ENCODE results near the gene BORCS5. TPM values are rescaled to one million over a fixed set of nuclear protein-coding genes. Genes with fewer than 3 reads are reported as not detected.
A peak's percentile ranks its signal among the peaks of the same experiment; 100 is the strongest.

BORCS5 gene
- total RNA-seq, 4 donors from 2014 or later, result 0.51 to 87.1 (median 17.9) TPM

DNA sequence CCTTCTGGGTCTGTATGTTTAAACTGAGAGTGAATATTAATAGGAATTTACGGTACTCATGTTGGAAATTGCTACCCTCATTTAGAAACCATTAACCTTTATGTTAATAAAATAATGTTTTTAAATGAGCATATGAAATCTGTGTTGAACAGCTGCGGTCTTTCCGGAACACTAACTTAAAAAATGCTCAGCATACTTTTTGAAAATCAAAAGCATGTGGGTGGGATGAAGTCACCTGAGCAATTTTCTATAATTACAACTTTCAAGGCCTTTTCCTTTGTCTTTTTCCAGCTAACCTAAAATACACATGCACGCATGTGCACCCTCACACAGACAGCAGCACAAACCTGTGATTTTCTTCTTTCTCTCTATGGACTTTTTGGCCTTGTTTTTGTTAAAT lies 39.8 kb downstream of the BORCS5 start:
- no peaks in the 10 kb centered on the region for H3K36me3 ChIP-seq
- intact Hi-C loops (cut with DNase I; ENCODE audit: low total_unique reads), result no loop called here
- peak overlapping the region; percentile 92 to 98 for H3K27ac ChIP-seq
- no peaks in the 10 kb centered on the region for H3K27me3 ChIP-seq
- no peak for TF ChIP-seq CTCF (IDR thresholded peaks at IDR 0.05)
- TF ChIP-seq POLR2A (IDR thresholded peaks at IDR 0.05), result no peak
- no peak overlapping the region for H3K4me3 ChIP-seq
- H3K4me1 ChIP-seq, result peaks cover 0 to 11% of the 10 kb centered on the region in 2 donors
- no peaks in the 10 kb centered on the region for H3K9me3 ChIP-seq
- DNase-seq, result no peak

DNA sequence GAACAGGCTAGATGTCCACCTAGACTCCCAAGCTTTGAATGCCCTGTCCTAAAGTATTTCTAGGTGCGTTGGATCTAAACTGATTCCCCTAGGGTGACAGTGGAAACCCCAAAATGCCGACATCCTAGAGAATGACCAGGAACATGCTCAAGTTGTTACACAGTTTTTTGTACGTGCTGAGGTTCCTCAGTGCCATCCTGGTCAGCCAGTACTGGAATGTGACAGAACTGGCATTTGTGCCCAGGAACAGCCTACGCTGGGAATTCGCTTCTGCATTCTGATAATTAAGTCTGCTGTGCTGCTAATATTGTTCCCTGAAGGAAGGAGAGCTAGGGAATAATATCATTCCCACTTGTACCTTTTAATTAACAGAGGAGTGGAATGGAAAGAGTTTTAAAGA lies 40.3 kb downstream of the BORCS5 start:
- DNase-seq, result no peak
- no peak for TF ChIP-seq POLR2A (IDR thresholded peaks at IDR 0.05)
- no peak for TF ChIP-seq CTCF (IDR thresholded peaks at IDR 0.05)
- H3K27me3 ChIP-seq, result no peaks in the 10 kb centered on the region
- no peaks in the 10 kb centered on the region for H3K9me3 ChIP-seq
- H3K27ac ChIP-seq, result peak overlapping the region; percentile 92 to 98
- H3K36me3 ChIP-seq, result no peaks in the 10 kb centered on the region
- H3K4me3 ChIP-seq, result no peak overlapping the region
- peaks cover 0 to 11% of the 10 kb centered on the region in 2 donors for H3K4me1 ChIP-seq
- intact Hi-C loops (cut with DNase I; ENCODE audit: low total_unique reads), result no loop called here

DNA sequence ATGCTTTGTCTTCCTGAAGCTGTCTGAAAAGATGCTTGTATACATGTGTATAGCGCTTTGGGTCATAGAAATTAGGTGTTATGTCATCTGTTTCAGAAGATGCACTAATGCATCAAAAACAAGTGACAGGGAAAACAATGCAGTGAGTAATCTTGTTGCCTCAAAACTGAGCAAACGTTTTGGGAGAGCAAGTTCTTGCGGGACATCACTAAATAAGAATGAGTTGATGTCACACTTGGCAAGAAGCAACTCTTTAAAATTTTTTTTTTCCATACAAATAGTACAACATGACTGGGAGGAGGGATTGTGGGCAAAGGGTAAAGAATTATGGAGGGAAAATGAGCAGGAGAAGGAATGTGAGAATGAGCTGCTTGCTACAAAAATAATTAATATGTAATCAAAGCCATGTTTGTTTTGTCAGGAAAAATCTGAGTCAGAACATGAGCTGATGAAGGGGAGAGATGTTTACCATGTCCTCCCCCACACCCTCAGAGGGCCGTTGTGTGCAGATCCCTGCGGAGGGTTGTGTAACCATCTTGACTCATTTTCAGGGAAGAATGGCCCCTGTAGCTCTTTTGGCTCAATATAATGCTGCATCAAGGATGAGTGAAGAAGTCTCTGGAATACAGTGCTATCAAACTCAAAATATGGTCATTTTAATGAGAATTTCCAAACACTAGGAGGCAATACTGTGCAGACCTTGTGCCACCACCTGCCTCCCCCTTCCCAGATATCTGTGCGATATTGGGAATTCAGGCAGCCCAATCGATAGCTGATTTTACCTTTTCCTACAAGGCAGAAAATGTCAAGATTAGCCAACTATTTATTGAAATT lies 41.4 kb downstream of the BORCS5 start:
- DNase-seq, result peak; percentile 83 to 97
- TF ChIP-seq POLR2A (IDR thresholded peaks at IDR 0.05) (peak in 1 of 2 donors; percentile 9), CTCF (IDR thresholded peaks at IDR 0.05) (peak in 2 of 4 experiments; percentile 10 to 18)
- Histone ChIP-seq H3K9me3 (no peaks in the 10 kb centered on the region), H3K27me3 (no peaks in the 10 kb centered on the region), H3K36me3 (no peaks in the 10 kb centered on the region), H3K4me3 (no peak overlapping the region), H3K27ac (peak overlapping the region; percentile 92 to 98), H3K4me1 (peaks cover 0 to 11% of the 10 kb centered on the region in 2 donors)
- intact Hi-C loops (cut with DNase I; ENCODE audit: low total_unique reads), result no loop called here

DNA sequence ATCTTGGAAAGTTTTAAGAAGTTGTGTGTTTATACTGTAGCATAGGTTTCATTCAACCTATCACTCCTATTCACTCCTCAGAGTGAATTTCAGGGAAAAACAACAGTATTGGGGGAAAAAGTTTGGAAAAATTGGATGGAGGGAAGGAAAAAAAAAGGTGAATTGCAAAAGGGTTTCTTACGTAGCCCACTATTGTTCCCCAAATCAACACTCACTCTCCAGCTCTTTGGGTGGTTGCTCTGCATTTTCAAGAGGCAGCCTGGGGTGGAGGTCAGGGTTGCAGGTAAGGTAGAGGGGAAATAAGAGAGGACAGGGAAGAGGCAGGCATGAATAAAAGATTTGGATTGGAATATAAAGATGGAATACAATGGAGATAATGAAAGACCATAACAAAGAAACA lies 42.3 kb downstream of the BORCS5 start:
- Histone ChIP-seq H3K4me3 (no peak overlapping the region), H3K27me3 (no peaks in the 10 kb centered on the region), H3K9me3 (no peaks in the 10 kb centered on the region), H3K4me1 (peaks cover 0 to 17% of the 10 kb centered on the region in 2 donors), H3K27ac (peak overlapping the region; percentile 92 to 98), H3K36me3 (no peaks in the 10 kb centered on the region)
- TF ChIP-seq POLR2A (IDR thresholded peaks at IDR 0.05) (no peak), CTCF (IDR thresholded peaks at IDR 0.05) (no peak)
- DNase-seq, result no peak
- intact Hi-C loops (cut with DNase I; ENCODE audit: low total_unique reads), result no loop called here

GRCh38 chr12:12399776-12400305 lies 43.0 kb downstream of the BORCS5 start:
- Histone ChIP-seq H3K4me3 (no peak overlapping the region), H3K9me3 (no peaks in the 10 kb centered on the region), H3K27ac (peak overlapping the region; percentile 92 to 98), H3K4me1 (peaks cover 0 to 17% of the 10 kb centered on the region in 2 donors), H3K36me3 (no peaks in the 10 kb centered on the region), H3K27me3 (no peaks in the 10 kb centered on the region)
- DNase-seq, result no peak
- no peak for TF ChIP-seq POLR2A (IDR thresholded peaks at IDR 0.05)
- no peak for TF ChIP-seq CTCF (IDR thresholded peaks at IDR 0.05)
- intact Hi-C loops (cut with DNase I; ENCODE audit: low total_unique reads), result no loop called here

All from uterus (tissue), 4 donors.